Amniotic stem cell (primary cell): Measurements from ENCODE around the gene MAP2K2.

ENCODE experiments used
- DNase-seq: peaks from one replicate; lab custom pipeline; 2025; lab: John Stamatoyannopoulos, UW

MAP2K2 gene

GRCh38 chr19:4060621-4061177, 63.2 kb downstream of the MAP2K2 start:
- no peak for DNase-seq

- DNase-seq, result no peak
Observed at GRCh38 chr19:4059891-4060620, 63.9 kb downstream of the MAP2K2 start.

GRCh38 chr19:4059453-4059871, 64.5 kb downstream of the MAP2K2 start:
- DNase-seq, result no peak

- no peak for DNase-seq
Observed at GRCh38 chr19:4058693-4059452, 65.0 kb downstream of the MAP2K2 start.

- no peak for DNase-seq
Observed at GRCh38 chr19:4057931-4058692, 65.8 kb downstream of the MAP2K2 start.

- DNase-seq, result no peak
Observed at GRCh38 chr19:4055209-4055552, 68.7 kb downstream of the MAP2K2 start.

- no peak for DNase-seq
Observed at GRCh38 chr19:4054441-4055208, 69.3 kb downstream of the MAP2K2 start.

GRCh38 chr19:4053423-4054324, 70.2 kb downstream of the MAP2K2 start:
- no peak for DNase-seq

GRCh38 chr19:4052993-4053422, 70.9 kb downstream of the MAP2K2 start:
- DNase-seq, result no peak

- DNase-seq, result no peak
Observed at GRCh38 chr19:4052114-4052992, 71.6 kb downstream of the MAP2K2 start.

- no peak for DNase-seq
Observed at GRCh38 chr19:4051175-4052101, 72.5 kb downstream of the MAP2K2 start.

- no peak for DNase-seq
Observed at GRCh38 chr19:4049432-4049831, 74.5 kb downstream of the MAP2K2 start.

- DNase-seq, result no peak
Observed at GRCh38 chr19:4046946-4047683, 76.8 kb downstream of the MAP2K2 start.

- DNase-seq, result no peak
Observed at GRCh38 chr19:4046362-4046691, 77.6 kb downstream of the MAP2K2 start.

GRCh38 chr19:4045597-4046361, 78.1 kb downstream of the MAP2K2 start:
- no peak for DNase-seq

- DNase-seq, result no peak
Observed at GRCh38 chr19:4044990-4045465, 78.9 kb downstream of the MAP2K2 start.
